ENCODE results near the gene UGCG. TPM values are rescaled to one million over a fixed set of nuclear protein-coding genes. Genes with fewer than 3 reads are reported as not detected.

Gene UGCG
- total and polyA plus RNA-seq, 2 donors (not counting 1 experiment from before 2014, with no cell fraction given), result 23.9 to 53.5 TPM

DNA sequence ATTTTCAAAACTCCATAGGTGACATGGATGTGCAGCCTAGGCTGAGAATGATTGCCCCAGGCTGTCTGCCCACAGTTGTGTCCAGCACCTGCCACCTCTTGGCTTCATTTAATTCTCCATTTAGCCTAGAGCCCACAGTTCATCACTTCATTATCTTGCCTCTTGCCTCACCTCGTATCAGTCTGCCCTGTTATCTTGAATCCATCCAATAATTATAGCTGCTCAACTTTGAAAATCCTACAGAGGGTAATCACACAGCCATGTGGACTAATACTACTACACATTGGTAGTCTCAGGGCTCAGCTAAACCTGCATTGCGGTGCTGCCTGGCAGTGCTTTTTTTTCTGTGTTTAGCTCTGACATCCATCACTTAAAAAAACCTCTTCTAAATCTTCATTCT, 7.4 kb downstream of the UGCG start:
- Mint-ChIP-seq H3K27me3 (no peaks in the 10 kb centered on the region), H3K27ac (peak overlapping the region; percentile 46), H3K9me3 (ENCODE audit: insufficient read depth) (no peaks in the 10 kb centered on the region), H3K4me1 (peaks cover 51% of the 10 kb centered on the region), H3K4me3 (peak overlapping the region; percentile 33)
- Histone ChIP-seq H3K36me3 (replicated peaks in 1 of 2; ENCODE audit: control extremely low read depth in 1 of 2, control insufficient read depth in 1 of 2, extremely low read depth in 1 of 2, insufficient read depth in 2 of 2, low read length in 1 of 2) (peaks cover 0 to 19% of the 10 kb centered on the region in 2 experiments), H3K9me3 (ENCODE audit: control extremely low read depth in 1 of 3, control insufficient read depth in 2 of 3, insufficient read depth in 1 of 3, low read length in 2 of 3) (peaks cover 0 to 10% (median 0%) of the 10 kb centered on the region in 3 donors), H3K27ac (ENCODE audit: low read length in 2 of 2) (peak overlapping the region in 1 of 2 donors; percentile 61), H2AFZ (ENCODE audit: insufficient read depth, low read depth, low read length, poor library complexity, severe bottlenecking) (no peak overlapping the region), H3K4me3 (ENCODE audit: control extremely low read depth in 1 of 5, extremely low read depth in 1 of 5, insufficient read depth in 1 of 5, low read depth in 2 of 5, low read length in 4 of 5) (no peak overlapping the region), H3K4me2 (replicated peaks; ENCODE audit: low read depth, low read length, poor library complexity, severe bottlenecking) (peak overlapping the region; percentile 46), H4K20me1 (ENCODE audit: control insufficient read depth, insufficient read depth, low read length, poor library complexity, severe bottlenecking) (peaks cover 100% of the 10 kb centered on the region), H3K9ac (ENCODE audit: low read length) (no peak overlapping the region), H3K4me1 (ENCODE audit: control insufficient read depth in 2 of 2, insufficient read depth in 2 of 2, low read length in 2 of 2) (peaks cover 95 to 96% of the 10 kb centered on the region in 2 donors), H3K27me3 (replicated peaks in 1 of 4; ENCODE audit: control extremely low read depth in 1 of 4, control insufficient read depth in 3 of 4, insufficient read depth in 4 of 4, low read length in 3 of 4) (no peaks in the 10 kb centered on the region), H3K79me2 (ENCODE audit: control insufficient read depth, insufficient read depth, low read length) (peaks cover 100% of the 10 kb centered on the region)
- DNase-seq (no peak), ATAC-seq (ENCODE audit: low read depth) (no peak)
- ChIA-PET POLR2A (no interaction called here), CTCF (interaction anchor here (0.7 to 1.4 kb wide), 3 partner anchors 11 to 170 kb away, joined by 3 to 4 read pairs (median 3); no protein-coding TSS in a partner anchor)
- WGBS (ENCODE audit: insufficient coverage), result 94% methylated on average over 2 of the region's 2 CpGs
- TF ChIP-seq, protein P1, sequence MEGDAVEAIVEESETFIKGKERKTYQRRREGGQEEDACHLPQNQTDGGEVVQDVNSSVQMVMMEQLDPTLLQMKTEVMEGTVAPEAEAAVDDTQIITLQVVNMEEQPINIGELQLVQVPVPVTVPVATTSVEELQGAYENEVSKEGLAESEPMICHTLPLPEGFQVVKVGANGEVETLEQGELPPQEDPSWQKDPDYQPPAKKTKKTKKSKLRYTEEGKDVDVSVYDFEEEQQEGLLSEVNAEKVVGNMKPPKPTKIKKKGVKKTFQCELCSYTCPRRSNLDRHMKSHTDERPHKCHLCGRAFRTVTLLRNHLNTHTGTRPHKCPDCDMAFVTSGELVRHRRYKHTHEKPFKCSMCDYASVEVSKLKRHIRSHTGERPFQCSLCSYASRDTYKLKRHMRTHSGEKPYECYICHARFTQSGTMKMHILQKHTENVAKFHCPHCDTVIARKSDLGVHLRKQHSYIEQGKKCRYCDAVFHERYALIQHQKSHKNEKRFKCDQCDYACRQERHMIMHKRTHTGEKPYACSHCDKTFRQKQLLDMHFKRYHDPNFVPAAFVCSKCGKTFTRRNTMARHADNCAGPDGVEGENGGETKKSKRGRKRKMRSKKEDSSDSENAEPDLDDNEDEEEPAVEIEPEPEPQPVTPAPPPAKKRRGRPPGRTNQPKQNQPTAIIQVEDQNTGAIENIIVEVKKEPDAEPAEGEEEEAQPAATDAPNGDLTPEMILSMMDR (IDR thresholded peaks at IDR 0.05), result no peak
- no peak for TF ChIP-seq EZH2 (IDR thresholded peaks at IDR 0.05; ENCODE audit: borderline replicate concordance, insufficient read depth, low read depth, low read length, poor library complexity, severe bottlenecking)
- intact Hi-C loops (cut with micrococcal nuclease), result loop anchor here (10.0 kb wide), 1 partner anchor 581 kb away; the partner anchor contains the start of gene KIAA1958

DNA sequence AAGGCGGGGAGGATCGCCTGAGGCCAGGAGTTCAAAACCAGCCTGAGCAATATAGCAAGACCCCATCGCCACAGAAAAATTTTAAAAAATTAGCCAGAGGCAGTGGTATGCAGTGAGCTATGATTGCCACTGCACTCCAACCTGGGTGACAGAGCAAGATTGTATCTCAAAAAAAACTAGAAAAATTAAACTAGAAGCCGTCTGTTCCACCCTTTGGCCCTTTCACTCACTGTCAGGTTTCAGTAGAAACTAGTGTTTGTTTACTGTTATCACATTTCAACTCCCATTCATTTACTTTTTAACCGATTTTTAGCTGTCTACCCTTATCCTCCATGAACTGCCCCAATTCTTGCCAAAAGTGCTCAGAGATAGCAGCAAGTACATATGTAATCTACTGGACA, 8.3 kb downstream of the UGCG start:
- Mint-ChIP-seq H3K9me3 (ENCODE audit: insufficient read depth) (no peaks in the 10 kb centered on the region), H3K27ac (peak overlapping the region; percentile 28), H3K27me3 (no peaks in the 10 kb centered on the region), H3K4me3 (peak overlapping the region; percentile 33), H3K4me1 (peaks cover 58% of the 10 kb centered on the region)
- H4K20me1 ChIP-seq (ENCODE audit: control insufficient read depth, insufficient read depth, low read length, poor library complexity, severe bottlenecking), result peaks cover 99% of the 10 kb centered on the region
- H3K4me1 ChIP-seq (ENCODE audit: control insufficient read depth in 2 of 2, insufficient read depth in 2 of 2, low read length in 2 of 2), result peaks cover 95 to 100% of the 10 kb centered on the region in 2 donors
- peaks cover 0 to 19% of the 10 kb centered on the region in 2 experiments for H3K36me3 ChIP-seq (replicated peaks in 1 of 2; ENCODE audit: control extremely low read depth in 1 of 2, control insufficient read depth in 1 of 2, extremely low read depth in 1 of 2, insufficient read depth in 2 of 2, low read length in 1 of 2)
- H2AFZ ChIP-seq (ENCODE audit: insufficient read depth, low read depth, low read length, poor library complexity, severe bottlenecking), result no peak overlapping the region
- CTCF ChIA-PET, result interaction anchor here (1.0 kb wide), 1 partner anchor 169 kb away, joined by 4 read pairs; no protein-coding TSS in a partner anchor
- H3K4me3 ChIP-seq (ENCODE audit: control extremely low read depth in 1 of 5, extremely low read depth in 1 of 5, insufficient read depth in 1 of 5, low read depth in 2 of 5, low read length in 4 of 5), result no peak overlapping the region
- peaks cover 0 to 10% (median 0%) of the 10 kb centered on the region in 3 donors for H3K9me3 ChIP-seq (ENCODE audit: control extremely low read depth in 1 of 3, control insufficient read depth in 2 of 3, insufficient read depth in 1 of 3, low read length in 2 of 3)
- intact Hi-C loops (cut with micrococcal nuclease), result loop anchor here (10.0 kb wide), 1 partner anchor 580 kb away; the partner anchor contains the start of gene KIAA1958
- peaks cover 100% of the 10 kb centered on the region for H3K79me2 ChIP-seq (ENCODE audit: control insufficient read depth, insufficient read depth, low read length)
- no peak for TF ChIP-seq EZH2 (IDR thresholded peaks at IDR 0.05; ENCODE audit: borderline replicate concordance, insufficient read depth, low read depth, low read length, poor library complexity, severe bottlenecking)
- TF ChIP-seq, protein P1 (IDR thresholded peaks at IDR 0.05), result no peak
- no peak overlapping the region for H3K27ac ChIP-seq (ENCODE audit: low read length in 2 of 2)
- H3K27me3 ChIP-seq (replicated peaks in 1 of 4; ENCODE audit: control extremely low read depth in 1 of 4, control insufficient read depth in 3 of 4, insufficient read depth in 4 of 4, low read length in 3 of 4), result no peaks in the 10 kb centered on the region
- ATAC-seq (ENCODE audit: low read depth) (no peak), DNase-seq (no peak)
- 93% methylated on average over 3 of the region's 5 CpGs for WGBS (ENCODE audit: insufficient coverage)
- peak overlapping the region; percentile 18 for H3K4me2 ChIP-seq (replicated peaks; ENCODE audit: low read depth, low read length, poor library complexity, severe bottlenecking)
- no peak overlapping the region for H3K9ac ChIP-seq (ENCODE audit: low read length)
- POLR2A ChIA-PET, result no interaction called here

Measured in B cell (primary cell).